GM19351 (cell line): Measurements from ENCODE around the gene SRPRA.

ENCODE experiments used
- ATAC-seq: cut with Tn5 transposase; IDR thresholded peaks from one replicate; pipeline ENCODE4 v1.9.1; 2021; ENCODE audit warnings: mild to moderate bottlenecking, moderate library complexity; ENCODE audit not compliant: unreplicated experiment

Gene SRPRA

GRCh38 chr11:126232683-126233082 is 36.0 kb downstream of the SRPRA start:
- no peak for ATAC-seq

- no peak for ATAC-seq
These were observed 36.8 kb downstream of the SRPRA start for GRCh38 chr11:126231725-126232459.

GRCh38 chr11:126229858-126230540 is 38.7 kb downstream of the SRPRA start:
- ATAC-seq, result no peak

GRCh38 chr11:126226334-126227084 is 42.2 kb downstream of the SRPRA start:
- no peak for ATAC-seq

- ATAC-seq, result no peak
These were observed 43.4 kb downstream of the SRPRA start for GRCh38 chr11:126225295-126225665.

- ATAC-seq, result no peak
These were observed 43.9 kb downstream of the SRPRA start for GRCh38 chr11:126224647-126225294.

GRCh38 chr11:126219547-126219946 is 49.1 kb downstream of the SRPRA start:
- ATAC-seq, result no peak

GRCh38 chr11:126217491-126217890 is 51.2 kb downstream of the SRPRA start:
- ATAC-seq, result no peak

- no peak for ATAC-seq
These were observed 52.0 kb downstream of the SRPRA start for GRCh38 chr11:126216526-126217305.

- ATAC-seq, result no peak
These were observed 53.9 kb downstream of the SRPRA start for GRCh38 chr11:126214841-126215240.

GRCh38 chr11:126214441-126214840 is 54.3 kb downstream of the SRPRA start:
- no peak for ATAC-seq
